Uterus (tissue), 2 donors: ENCODE data around the gene MLPH.

Experiments used
- POLR2A ChIP-seq, 2 donors: fragments of 450-650 bp; IDR thresholded peaks; one replicate each; pipeline ENCODE4 v1.6.1; 2016; ENCODE audit warnings: antibody characterized with exemption in 2 of 2, mild to moderate bottlenecking in 1 of 2, moderate library complexity in 1 of 2
- TF ChIP-seq, protein P1 (sequence below), 4 experiments: fragments of 200-600 bp in 2 of 4; fragments of 450-650 bp in 2 of 4; sonication (generic) in 2 of 4; IDR thresholded peaks; one replicate each; pipeline ENCODE4 v1.5.1; 2016 to 2019; ENCODE audit warnings: antibody characterized with exemption in 4 of 4, mild to moderate bottlenecking in 2 of 4, moderate library complexity in 1 of 4

DNA sequence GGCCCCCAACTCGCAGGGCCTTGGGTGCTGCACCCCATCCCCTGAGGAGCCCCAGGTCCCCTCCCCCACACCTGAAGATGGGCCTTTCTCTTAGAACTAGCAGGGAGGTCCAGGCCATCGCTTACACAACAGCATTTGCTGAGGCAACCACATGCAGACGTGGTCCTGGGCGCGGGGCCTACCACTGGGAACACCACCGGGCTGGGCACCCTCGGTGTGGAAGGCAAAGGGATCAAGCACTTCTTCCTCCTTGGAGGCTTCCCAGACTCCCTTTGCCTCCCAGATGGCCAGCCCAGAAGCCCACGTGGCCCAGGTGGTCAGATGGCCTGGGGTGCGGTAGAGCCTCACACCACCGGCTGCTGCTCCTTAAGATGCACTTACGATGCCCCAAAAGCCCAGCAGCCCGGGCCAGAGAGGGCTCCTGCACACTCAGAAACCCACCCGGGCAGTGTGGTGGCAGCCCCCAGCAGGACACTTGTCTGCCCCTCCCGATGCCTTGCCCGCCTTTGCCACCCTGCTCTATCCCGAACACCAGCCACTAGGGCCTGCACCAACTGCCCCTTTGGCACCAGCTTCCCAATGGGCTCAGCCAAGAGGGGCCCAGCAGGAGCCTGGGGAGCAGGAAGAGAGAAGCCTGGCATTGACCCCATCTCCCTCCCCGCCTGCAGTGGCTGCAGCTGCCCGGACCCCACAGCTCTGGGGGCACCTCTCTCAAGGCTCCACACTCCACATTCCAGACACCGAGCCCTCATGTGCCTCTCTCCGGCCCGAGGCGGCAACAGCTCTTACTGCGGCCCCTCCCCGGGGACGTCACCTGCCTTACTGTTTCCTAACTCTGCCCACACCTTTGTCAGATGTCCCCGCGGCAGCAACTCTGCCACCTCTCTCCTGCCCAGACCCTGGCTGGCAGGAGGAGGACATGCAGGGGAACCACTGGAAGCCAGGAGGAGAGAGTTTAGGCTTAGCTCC lies 13.9 kb upstream of the MLPH start:
- TF ChIP-seq, protein P1, sequence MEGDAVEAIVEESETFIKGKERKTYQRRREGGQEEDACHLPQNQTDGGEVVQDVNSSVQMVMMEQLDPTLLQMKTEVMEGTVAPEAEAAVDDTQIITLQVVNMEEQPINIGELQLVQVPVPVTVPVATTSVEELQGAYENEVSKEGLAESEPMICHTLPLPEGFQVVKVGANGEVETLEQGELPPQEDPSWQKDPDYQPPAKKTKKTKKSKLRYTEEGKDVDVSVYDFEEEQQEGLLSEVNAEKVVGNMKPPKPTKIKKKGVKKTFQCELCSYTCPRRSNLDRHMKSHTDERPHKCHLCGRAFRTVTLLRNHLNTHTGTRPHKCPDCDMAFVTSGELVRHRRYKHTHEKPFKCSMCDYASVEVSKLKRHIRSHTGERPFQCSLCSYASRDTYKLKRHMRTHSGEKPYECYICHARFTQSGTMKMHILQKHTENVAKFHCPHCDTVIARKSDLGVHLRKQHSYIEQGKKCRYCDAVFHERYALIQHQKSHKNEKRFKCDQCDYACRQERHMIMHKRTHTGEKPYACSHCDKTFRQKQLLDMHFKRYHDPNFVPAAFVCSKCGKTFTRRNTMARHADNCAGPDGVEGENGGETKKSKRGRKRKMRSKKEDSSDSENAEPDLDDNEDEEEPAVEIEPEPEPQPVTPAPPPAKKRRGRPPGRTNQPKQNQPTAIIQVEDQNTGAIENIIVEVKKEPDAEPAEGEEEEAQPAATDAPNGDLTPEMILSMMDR (IDR thresholded peaks at IDR 0.05) = no peak
- TF ChIP-seq POLR2A (IDR thresholded peaks at IDR 0.05) = no peak
